Esophagus squamous epithelium (tissue), 5 donors: ENCODE results near the gene CMTR1. TPM values are rescaled to one million over a fixed set of nuclear protein-coding genes. Genes with fewer than 3 reads are reported as not detected.
A peak's percentile ranks its signal among the peaks of the same experiment; 100 is the strongest.

Experiments used
- DNase-seq: peaks from one replicate; lab custom pipeline; 2025; lab: John Stamatoyannopoulos, UW
- H3K27ac ChIP-seq, 4 donors: fragments of 200-600 bp; sonication (generic); one replicate each; pipeline ENCODE4 v1.5.1; 2016 to 2019; ENCODE audit warnings: mild to moderate bottlenecking in 1 of 4
- H3K27me3 ChIP-seq, 4 donors: fragments of 200-600 bp; sonication (generic); 1 replicate in 3 of 4; 2 replicates in 1 of 4; pipeline versions ENCODE4 v1.5.1 to v1.6.0; 2017 to 2021; ENCODE audit warnings: antibody characterized with exemption in 1 of 4
- H3K36me3 ChIP-seq, 3 donors: fragments of 200-600 bp; sonication (generic); one replicate each; pipeline ENCODE4 v1.5.1; 2016 to 2019
- H3K4me1 ChIP-seq, 3 donors: fragments of 200-600 bp; sonication (generic); one replicate each; pipeline ENCODE4 v1.5.1; 2017 to 2019
- H3K4me3 ChIP-seq, 4 donors: fragments of 200-600 bp; sonication (generic); 1 replicate in 3 of 4; 2 replicates in 1 of 4; pipeline ENCODE4 v1.5.1; 2016 to 2019; ENCODE audit warnings: mild to moderate bottlenecking in 2 of 4, moderate library complexity in 1 of 4
- H3K9me3 ChIP-seq, 3 donors: fragments of 200-600 bp; sonication (generic); one replicate each; pipeline ENCODE4 v1.5.1; 2016 to 2019
- CTCF ChIP-seq, 6 experiments: fragments of 450-650 bp in 4 of 6; fragments of 200-600 bp in 2 of 6; sonication (generic) in 2 of 6; IDR thresholded peaks; one replicate each; pipeline ENCODE4 v1.5.1; 2016 to 2019; ENCODE audit warnings: antibody characterized with exemption in 6 of 6, mild to moderate bottlenecking in 4 of 6, moderate library complexity in 4 of 6
- POLR2A ChIP-seq, 4 donors: fragments of 450-650 bp; IDR thresholded peaks; one replicate each; pipeline ENCODE4 v1.6.1; 2017; ENCODE audit warnings: antibody characterized with exemption in 4 of 4, mild to moderate bottlenecking in 4 of 4, moderate library complexity in 3 of 4
- WGBS, 2 donors: methylation state at CpG; one replicate each; pipeline ENCODE4 v1.1.5; 2018; 5-methylcytosine and 5-hydroxymethylcytosine counted together
- intact Hi-C: fragments of 100-400 bp; cut with DNase I; formaldehyde crosslinking; loops from one replicate; pipeline ENCODE4 v1.15.0; 2022
- total RNA-seq, 4 donors: library from RNA; depleted of rRNA; stranded (reverse); fragments of >200 nt; gene quantifications; one replicate each; pipeline ENCODE4 v1.1.0, GENCODE V29; 2016
- donor health status: DM: yes; HTN: yes; CAD: no.

The CMTR1 gene
- total RNA-seq, 4 donors from 2014 or later: 15.2 to 30.5 (median 20.5) TPM

- TF ChIP-seq POLR2A (IDR thresholded peaks at IDR 0.05) (no peak), CTCF (IDR thresholded peaks at IDR 0.05) (no peak)
- peak overlapping the region in 2 of 4 donors; percentile 36 to 58 for H3K27ac ChIP-seq
- no peak overlapping the region for H3K4me3 ChIP-seq
- DNase-seq: no peak
- WGBS, 2 donors: 38 to 42% methylated on average over 5 of the region's 5 CpGs
- H3K36me3 ChIP-seq: no peaks in the 10 kb centered on the region
- intact Hi-C loops: no loop called here
- H3K4me1 ChIP-seq: peaks cover 12 to 42% (median 25%) of the 10 kb centered on the region in 3 donors
- H3K27me3 ChIP-seq: peaks cover 0 to 56% (median 0%) of the 10 kb centered on the region in 4 donors
- no peaks in the 10 kb centered on the region for H3K9me3 ChIP-seq
Measured at GRCh38 chr6:37514321-37514771, 81.3 kb downstream of the CMTR1 start.

GRCh38 chr6:37514837-37515236 lies 81.8 kb downstream of the CMTR1 start:
- intact Hi-C loops: no loop called here
- Histone ChIP-seq H3K9me3 (no peaks in the 10 kb centered on the region), H3K27me3 (peaks cover 0 to 56% (median 0%) of the 10 kb centered on the region in 4 donors), H3K4me3 (no peak overlapping the region), H3K4me1 (peaks cover 12 to 42% (median 25%) of the 10 kb centered on the region in 3 donors), H3K36me3 (no peaks in the 10 kb centered on the region), H3K27ac (peak overlapping the region in 2 of 4 donors; percentile 36 to 58)
- no peak for DNase-seq
- TF ChIP-seq CTCF (IDR thresholded peaks at IDR 0.05): no peak
- no peak for TF ChIP-seq POLR2A (IDR thresholded peaks at IDR 0.05)
- 67 to 89% methylated on average over 3 to 5 of the region's 7 CpGs for WGBS, 2 donors

- H3K4me1 ChIP-seq: peaks cover 12 to 42% (median 25%) of the 10 kb centered on the region in 3 donors
- no peak for DNase-seq
- intact Hi-C loops: no loop called here
- H3K27me3 ChIP-seq: peaks cover 0 to 56% (median 0%) of the 10 kb centered on the region in 4 donors
- TF ChIP-seq CTCF (IDR thresholded peaks at IDR 0.05) (no peak), POLR2A (IDR thresholded peaks at IDR 0.05) (no peak)
- H3K9me3 ChIP-seq: no peaks in the 10 kb centered on the region
- H3K36me3 ChIP-seq: no peaks in the 10 kb centered on the region
- peak overlapping the region in 2 of 4 donors; percentile 9 to 40 for H3K4me3 ChIP-seq
- H3K27ac ChIP-seq: peak overlapping the region; percentile 6 to 67 (median 48)
- 43 to 88% methylated on average over 2 to 6 of the region's 9 CpGs for WGBS, 2 donors
Measured at GRCh38 chr6:37515712-37516075, 82.7 kb downstream of the CMTR1 start.

- intact Hi-C loops: no loop called here
- Histone ChIP-seq H3K4me1 (peaks cover 12 to 42% (median 25%) of the 10 kb centered on the region in 3 donors), H3K4me3 (peak overlapping the region in 2 of 4 donors; percentile 9 to 40), H3K27ac (peak overlapping the region; percentile 6 to 67 (median 48)), H3K27me3 (peaks cover 0 to 57% (median 0%) of the 10 kb centered on the region in 4 donors), H3K9me3 (no peaks in the 10 kb centered on the region), H3K36me3 (no peaks in the 10 kb centered on the region)
- TF ChIP-seq CTCF (IDR thresholded peaks at IDR 0.05) (no peak), POLR2A (IDR thresholded peaks at IDR 0.05) (peak in 1 of 4 donors; percentile 41)
- no peak for DNase-seq
- 13 to 17% methylated on average over 9 to 10 of the region's 18 CpGs for WGBS, 2 donors
Measured at GRCh38 chr6:37516076-37516919, 83.3 kb downstream of the CMTR1 start.

- 23 to 29% methylated on average over 9 of the region's 16 CpGs for WGBS, 2 donors
- H3K27ac ChIP-seq: peak overlapping the region; percentile 3 to 67 (median 44)
- H3K4me3 ChIP-seq: peak overlapping the region in 1 of 4 donors; percentile 17
Measured at GRCh38 chr6:37516920-37517405, 83.9 kb downstream of the CMTR1 start.

More at GRCh38 chr6:37516920-37517405, 83.9 kb downstream of the CMTR1 start:
- H3K4me1 ChIP-seq: peaks cover 12 to 42% (median 25%) of the 10 kb centered on the region in 3 donors
- TF ChIP-seq POLR2A (IDR thresholded peaks at IDR 0.05) (no peak), CTCF (IDR thresholded peaks at IDR 0.05) (no peak)
- intact Hi-C loops: no loop called here
- DNase-seq: no peak
- peaks cover 0 to 56% (median 0%) of the 10 kb centered on the region in 4 donors for H3K27me3 ChIP-seq
- H3K9me3 ChIP-seq: no peaks in the 10 kb centered on the region
- H3K36me3 ChIP-seq: no peaks in the 10 kb centered on the region
